SK-N-MC (cell line): ENCODE results near the gene SCAMP4.

Source experiments
- EZH2 ChIP-seq: fragments of 200-600 bp; sonication (generic); IDR thresholded peaks from one replicate; pipeline ENCODE4 v1.6.1; 2017; ENCODE audit warnings: antibody characterized with exemption
- POLR2AphosphoS5 ChIP-seq: IDR thresholded peaks from 2 replicates; pipeline ENCODE4 v1.6.1; 2012; ENCODE audit warnings: mild to moderate bottlenecking, low read depth, low read length, borderline replicate concordance

- TF ChIP-seq POLR2AphosphoS5 (no peak), EZH2 (no peak)
Measured at GRCh38 chr19:1944916-1945561, 39.8 kb downstream of the SCAMP4 start.
